ENCODE results near the gene SAMD4B. TPM values are rescaled to one million over a fixed set of nuclear protein-coding genes. Genes with fewer than 3 reads are reported as not detected.
A peak's percentile ranks its signal among the peaks of the same experiment; 100 is the strongest.

Gene SAMD4B
- total and polyA plus RNA-seq, 2 experiments from 2014 or later = 104 to 172 TPM

- no peak for DNase-seq (ENCODE audit: low spot score)
- ATAC-seq = peak; percentile 89
- peaks cover 3% of the 10 kb centered on the region; the same call in 2 of the 3 replicates for H3K4me1 Mint-ChIP-seq
- H3K27ac Mint-ChIP-seq = no peak overlapping the region
- Histone ChIP-seq H3K4me2 (no peak overlapping the region), H3K4me3 (no peak overlapping the region), H3K27ac (ENCODE audit: low read depth) (no peak overlapping the region), H3K27me3 (ENCODE audit: insufficient read depth) (no peaks in the 10 kb centered on the region), H3K79me2 (replicated peaks; ENCODE audit: insufficient read depth) (no peaks in the 10 kb centered on the region), H3K36me3 (ENCODE audit: insufficient read depth) (no peaks in the 10 kb centered on the region), H4K20me1 (replicated peaks; ENCODE audit: insufficient read depth) (no peaks in the 10 kb centered on the region), H2AFZ (no peak overlapping the region), H3K4me1 (ENCODE audit: insufficient read depth) (no peaks in the 10 kb centered on the region; the same call in 1 of the 2 replicates), H3F3A (replicated peaks; ENCODE audit: low read depth) (no peaks in the 10 kb centered on the region), H3K9me2 (ENCODE audit: insufficient read depth) (no peaks in the 10 kb centered on the region)
- no peak overlapping the region; the same call in 2 of the 3 replicates for H3K4me3 Mint-ChIP-seq
- TF ChIP-seq JUNB (IDR thresholded peaks at IDR 0.05; ENCODE audit: unreplicated experiment) (no peak), REST (IDR thresholded peaks at IDR 0.05; ENCODE audit: unreplicated experiment) (no peak), POLR2AphosphoS5 (IDR thresholded peaks at IDR 0.05; ENCODE audit: low read depth) (no peak), EZH2phosphoT487 (IDR thresholded peaks at IDR 0.05; ENCODE audit: unreplicated experiment) (no peak), STAT1 (IDR thresholded peaks at IDR 0.05; ENCODE audit: unreplicated experiment) (no peak), ZNF114 (CRISPR knock-in tag; IDR thresholded peaks at IDR 0.05) (no peak), EZH2 (IDR thresholded peaks at IDR 0.05; ENCODE audit: low read depth, unreplicated experiment) (no peak), NANOG (IDR thresholded peaks at IDR 0.05; ENCODE audit: borderline replicate concordance) (no peak), ZNF331 (CRISPR knock-in tag; IDR thresholded peaks at IDR 0.05; ENCODE audit: low read depth) (no peak), CTCF (conservative IDR thresholded peaks at IDR 0.05; ENCODE audit: low read depth in 2 of 2) (no peak), CREB1 (CRISPR knock-in tag; IDR thresholded peaks at IDR 0.05; ENCODE audit: low read depth) (no peak)
- TF ChIP-seq, protein P1, sequence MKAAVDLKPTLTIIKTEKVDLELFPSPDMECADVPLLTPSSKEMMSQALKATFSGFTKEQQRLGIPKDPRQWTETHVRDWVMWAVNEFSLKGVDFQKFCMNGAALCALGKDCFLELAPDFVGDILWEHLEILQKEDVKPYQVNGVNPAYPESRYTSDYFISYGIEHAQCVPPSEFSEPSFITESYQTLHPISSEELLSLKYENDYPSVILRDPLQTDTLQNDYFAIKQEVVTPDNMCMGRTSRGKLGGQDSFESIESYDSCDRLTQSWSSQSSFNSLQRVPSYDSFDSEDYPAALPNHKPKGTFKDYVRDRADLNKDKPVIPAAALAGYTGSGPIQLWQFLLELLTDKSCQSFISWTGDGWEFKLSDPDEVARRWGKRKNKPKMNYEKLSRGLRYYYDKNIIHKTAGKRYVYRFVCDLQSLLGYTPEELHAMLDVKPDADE (IDR thresholded peaks at IDR 0.05) = no peak
- TF ChIP-seq, protein P2, sequence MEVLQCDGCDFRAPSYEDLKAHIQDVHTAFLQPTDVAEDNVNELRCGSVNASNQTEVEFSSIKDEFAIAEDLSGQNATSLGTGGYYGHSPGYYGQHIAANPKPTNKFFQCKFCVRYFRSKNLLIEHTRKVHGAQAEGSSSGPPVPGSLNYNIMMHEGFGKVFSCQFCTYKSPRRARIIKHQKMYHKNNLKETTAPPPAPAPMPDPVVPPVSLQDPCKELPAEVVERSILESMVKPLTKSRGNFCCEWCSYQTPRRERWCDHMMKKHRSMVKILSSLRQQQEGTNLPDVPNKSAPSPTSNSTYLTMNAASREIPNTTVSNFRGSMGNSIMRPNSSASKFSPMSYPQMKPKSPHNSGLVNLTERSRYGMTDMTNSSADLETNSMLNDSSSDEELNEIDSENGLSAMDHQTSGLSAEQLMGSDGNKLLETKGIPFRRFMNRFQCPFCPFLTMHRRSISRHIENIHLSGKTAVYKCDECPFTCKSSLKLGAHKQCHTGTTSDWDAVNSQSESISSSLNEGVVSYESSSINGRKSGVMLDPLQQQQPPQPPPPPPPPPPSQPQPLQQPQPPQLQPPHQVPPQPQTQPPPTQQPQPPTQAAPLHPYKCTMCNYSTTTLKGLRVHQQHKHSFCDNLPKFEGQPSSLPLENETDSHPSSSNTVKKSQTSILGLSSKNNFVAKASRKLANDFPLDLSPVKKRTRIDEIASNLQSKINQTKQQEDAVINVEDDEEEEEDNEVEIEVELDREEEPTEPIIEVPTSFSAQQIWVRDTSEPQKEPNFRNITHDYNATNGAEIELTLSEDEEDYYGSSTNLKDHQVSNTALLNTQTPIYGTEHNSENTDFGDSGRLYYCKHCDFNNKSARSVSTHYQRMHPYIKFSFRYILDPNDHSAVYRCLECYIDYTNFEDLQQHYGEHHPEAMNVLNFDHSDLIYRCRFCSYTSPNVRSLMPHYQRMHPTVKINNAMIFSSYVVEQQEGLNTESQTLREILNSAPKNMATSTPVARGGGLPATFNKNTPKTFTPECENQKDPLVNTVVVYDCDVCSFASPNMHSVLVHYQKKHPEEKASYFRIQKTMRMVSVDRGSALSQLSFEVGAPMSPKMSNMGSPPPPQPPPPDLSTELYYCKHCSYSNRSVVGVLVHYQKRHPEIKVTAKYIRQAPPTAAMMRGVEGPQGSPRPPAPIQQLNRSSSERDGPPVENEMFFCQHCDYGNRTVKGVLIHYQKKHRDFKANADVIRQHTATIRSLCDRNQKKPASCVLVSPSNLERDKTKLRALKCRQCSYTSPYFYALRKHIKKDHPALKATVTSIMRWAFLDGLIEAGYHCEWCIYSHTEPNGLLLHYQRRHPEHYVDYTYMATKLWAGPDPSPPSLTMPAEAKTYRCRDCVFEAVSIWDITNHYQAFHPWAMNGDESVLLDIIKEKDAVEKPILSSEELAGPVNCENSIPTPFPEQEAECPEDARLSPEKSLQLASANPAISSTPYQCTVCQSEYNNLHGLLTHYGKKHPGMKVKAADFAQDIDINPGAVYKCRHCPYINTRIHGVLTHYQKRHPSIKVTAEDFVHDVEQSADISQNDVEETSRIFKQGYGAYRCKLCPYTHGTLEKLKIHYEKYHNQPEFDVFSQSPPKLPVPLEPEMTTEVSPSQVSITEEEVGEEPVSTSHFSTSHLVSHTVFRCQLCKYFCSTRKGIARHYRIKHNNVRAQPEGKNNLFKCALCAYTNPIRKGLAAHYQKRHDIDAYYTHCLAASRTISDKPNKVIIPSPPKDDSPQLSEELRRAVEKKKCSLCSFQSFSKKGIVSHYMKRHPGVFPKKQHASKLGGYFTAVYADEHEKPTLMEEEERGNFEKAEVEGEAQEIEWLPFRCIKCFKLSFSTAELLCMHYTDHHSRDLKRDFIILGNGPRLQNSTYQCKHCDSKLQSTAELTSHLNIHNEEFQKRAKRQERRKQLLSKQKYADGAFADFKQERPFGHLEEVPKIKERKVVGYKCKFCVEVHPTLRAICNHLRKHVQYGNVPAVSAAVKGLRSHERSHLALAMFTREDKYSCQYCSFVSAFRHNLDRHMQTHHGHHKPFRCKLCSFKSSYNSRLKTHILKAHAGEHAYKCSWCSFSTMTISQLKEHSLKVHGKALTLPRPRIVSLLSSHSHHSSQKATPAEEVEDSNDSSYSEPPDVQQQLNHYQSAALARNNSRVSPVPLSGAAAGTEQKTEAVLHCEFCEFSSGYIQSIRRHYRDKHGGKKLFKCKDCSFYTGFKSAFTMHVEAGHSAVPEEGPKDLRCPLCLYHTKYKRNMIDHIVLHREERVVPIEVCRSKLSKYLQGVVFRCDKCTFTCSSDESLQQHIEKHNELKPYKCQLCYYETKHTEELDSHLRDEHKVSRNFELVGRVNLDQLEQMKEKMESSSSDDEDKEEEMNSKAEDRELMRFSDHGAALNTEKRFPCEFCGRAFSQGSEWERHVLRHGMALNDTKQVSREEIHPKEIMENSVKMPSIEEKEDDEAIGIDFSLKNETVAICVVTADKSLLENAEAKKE (CRISPR knock-in tag; IDR thresholded peaks at IDR 0.05) = no peak
- no peaks in the 10 kb centered on the region for H3K9me3 Mint-ChIP-seq
- H3K27me3 Mint-ChIP-seq (ENCODE audit: insufficient read depth, low read depth, poor library complexity) = peaks cover 9% of the 10 kb centered on the region
- H3K36me3 Mint-ChIP-seq (ENCODE audit: low read depth) = no peaks in the 10 kb centered on the region
These were observed 44.1 kb upstream of the SAMD4B start for GRCh38 chr19:39297931-39298634.

All from GM23338 (cell line).